ENCODE results near the gene RAB4B. TPM values are rescaled to one million over a fixed set of nuclear protein-coding genes. Genes with fewer than 3 reads are reported as not detected.
"Not testable (repeated sequence)": the region's sequence is repeated elsewhere in the genome, so short reads cannot be mapped to it uniquely, and the experiment has no call there.

The RAB4B gene
- total RNA-seq, 1 donor from 2014 or later, result 29.5 TPM

DNA sequence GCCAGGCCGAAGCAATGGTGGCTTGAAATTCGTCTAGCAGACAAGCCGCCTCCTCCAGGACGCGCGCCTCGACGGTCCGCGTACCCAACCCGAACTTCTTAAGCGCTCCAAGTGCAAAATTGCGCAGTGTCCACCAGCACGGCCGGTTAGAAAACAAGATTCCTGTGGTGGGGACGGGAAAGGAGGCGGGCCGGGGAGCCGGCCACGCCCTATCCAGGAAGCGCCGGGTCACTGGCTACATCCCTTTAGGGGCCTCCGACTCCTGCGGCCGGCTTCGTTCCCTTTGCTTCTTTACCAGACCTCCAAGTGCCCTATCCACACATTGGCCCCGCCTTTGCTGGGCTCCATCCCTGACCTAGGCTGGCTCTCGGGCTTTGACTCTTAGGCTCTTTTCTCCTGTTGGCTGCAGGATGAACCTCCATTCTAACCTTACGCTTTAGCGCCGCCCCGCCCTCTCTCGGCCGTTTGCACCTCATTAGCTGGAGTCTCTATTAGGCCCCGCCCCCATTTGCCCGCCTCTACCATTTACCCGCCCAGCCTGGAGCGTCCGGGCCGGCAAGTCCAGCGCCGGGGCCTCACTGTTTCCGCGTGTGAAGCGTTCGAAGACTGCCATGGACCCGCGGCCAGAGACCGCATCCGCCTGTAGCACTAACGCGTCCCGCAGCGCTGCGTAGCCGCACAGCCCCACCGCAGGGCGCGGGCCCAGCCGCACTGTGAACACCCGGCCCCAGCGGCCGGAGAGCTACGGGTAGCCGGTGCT, 32.8 kb downstream of the RAB4B start:
- ATAC-seq (peak; percentile 90), DNase-seq (ENCODE audit: low spot score) (peak; percentile 88)
- intact Hi-C loops (cut with DNase I), result not testable (repeated sequence)

GRCh38 chr19:40811478-40812341, 33.7 kb downstream of the RAB4B start:
- DNase-seq (ENCODE audit: low spot score) (no peak), ATAC-seq (no peak)
- intact Hi-C loops (cut with DNase I), result no loop called here

DNA sequence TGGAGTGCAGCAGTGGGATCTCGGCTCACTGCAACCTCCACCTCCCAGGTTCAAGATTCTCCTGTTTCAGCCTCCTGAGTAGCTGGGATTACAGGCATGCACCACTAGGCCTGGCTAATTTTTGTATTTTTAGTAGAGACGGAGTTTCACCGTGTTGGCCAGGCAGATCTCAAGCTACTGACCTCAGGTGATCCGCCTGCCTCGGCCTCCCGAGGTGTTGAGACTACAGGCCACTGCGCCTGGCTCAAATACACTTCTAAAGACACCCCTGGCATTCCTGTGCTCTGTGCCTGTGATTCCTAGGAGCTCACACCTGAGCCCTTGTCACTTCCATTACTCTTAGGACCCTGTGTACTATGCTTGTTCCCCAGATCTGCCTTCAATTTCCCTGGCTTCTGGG, 34.5 kb downstream of the RAB4B start:
- ATAC-seq; intact Hi-C loops (cut with DNase I); DNase-seq (ENCODE audit: low spot score): not testable (repeated sequence)

DNA sequence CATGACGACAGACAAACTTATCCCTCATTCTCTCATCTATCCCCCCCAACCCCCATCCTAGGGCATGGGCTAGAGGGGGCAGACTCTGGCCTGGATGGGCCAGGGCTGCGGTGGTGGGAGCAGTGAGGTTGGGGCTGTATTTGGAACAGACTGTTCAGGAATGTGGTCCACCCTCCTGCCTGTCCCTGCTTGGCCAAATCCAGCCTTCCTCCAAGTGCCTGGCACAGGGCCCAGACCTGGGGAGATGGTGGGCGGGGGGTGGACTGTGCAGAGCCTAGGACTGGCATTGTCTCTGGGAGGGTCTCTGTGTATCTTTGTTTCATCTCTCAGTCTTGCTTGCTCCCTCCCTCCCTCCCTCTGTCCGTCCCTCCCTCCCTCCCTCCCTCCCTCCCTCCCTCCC, 35.1 kb downstream of the RAB4B start:
- DNase-seq (ENCODE audit: low spot score), result no peak
- intact Hi-C loops (cut with DNase I), result no loop called here

DNA sequence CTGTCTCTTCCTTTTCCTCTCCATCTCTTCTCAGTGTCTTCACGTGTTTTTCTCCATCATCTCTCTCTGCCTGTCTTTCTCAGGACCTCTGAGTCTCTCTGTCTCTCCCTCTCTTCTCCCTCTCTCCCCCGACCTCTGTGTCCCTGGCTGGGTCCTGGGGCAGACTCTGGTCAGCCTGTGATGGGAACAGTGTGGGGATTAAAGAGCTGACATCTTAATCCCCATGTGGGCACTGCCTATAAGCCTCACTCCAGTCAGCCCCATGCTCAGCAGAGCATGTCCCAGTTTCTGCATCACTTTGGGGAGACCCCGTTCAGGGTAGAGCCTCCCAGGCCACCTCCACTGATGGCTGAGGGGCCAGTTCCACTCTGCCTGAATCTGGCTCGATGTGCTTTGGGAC, 37.2 kb downstream of the RAB4B start:
- intact Hi-C loops (cut with DNase I), result no loop called here
- DNase-seq (ENCODE audit: low spot score) (peak; percentile 49), ATAC-seq (no peak)

More for the DNA sequence above, 35.1 kb downstream of the RAB4B start:
- no peak for ATAC-seq

DNA sequence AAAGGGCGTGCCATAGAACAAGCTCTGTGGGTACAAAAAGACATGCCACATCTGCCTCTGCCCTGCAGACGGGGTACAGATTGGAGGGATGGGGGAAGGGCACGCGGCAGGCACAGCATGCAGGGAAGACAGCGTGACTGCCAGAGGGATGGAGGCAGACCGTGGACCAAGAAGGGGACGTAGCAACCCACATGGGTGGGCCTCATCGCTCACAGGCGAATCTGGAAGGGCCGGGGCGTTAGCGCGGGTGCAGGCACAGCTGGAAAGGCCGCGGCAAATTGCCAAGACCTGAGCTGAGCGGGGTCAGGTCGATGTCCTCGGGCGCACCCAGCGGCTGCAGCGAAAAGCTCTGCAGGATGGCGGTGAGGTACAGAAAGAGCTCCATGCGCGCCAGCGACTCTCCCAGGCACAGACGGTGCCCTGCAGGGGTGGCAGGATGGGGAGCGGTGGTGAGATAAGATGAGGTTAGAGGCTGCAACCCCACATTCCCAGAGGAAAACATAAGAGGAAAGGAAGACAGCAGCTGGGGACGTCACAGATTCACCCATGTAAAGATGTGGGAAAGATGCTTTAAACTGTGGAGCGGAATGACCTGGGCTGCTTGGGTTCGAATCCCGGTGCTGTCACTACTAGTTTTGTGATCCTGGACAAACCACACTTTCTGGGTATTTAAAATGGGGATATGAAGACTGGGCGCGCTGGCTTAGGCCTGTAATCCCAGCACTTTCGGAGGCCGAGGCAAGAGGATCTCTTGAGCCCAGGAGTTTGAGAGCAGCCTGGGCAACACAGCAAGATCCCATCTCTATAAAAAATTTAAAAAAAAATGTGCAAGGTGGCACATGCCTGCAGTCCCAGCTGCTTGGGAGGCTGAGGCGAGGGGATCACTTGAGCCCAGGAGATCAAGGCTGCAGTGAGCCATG, 40.7 kb downstream of the RAB4B start:
- intact Hi-C loops (cut with DNase I), result not testable (repeated sequence)
- ATAC-seq, result peak; percentile 91
- DNase-seq (ENCODE audit: low spot score), result peak; percentile 92

GRCh38 chr19:40819479-40820234, 41.6 kb downstream of the RAB4B start:
- ATAC-seq (peak; percentile 44), DNase-seq (ENCODE audit: low spot score) (peak; percentile 81)
- intact Hi-C loops (cut with DNase I), result not testable (repeated sequence)

DNA sequence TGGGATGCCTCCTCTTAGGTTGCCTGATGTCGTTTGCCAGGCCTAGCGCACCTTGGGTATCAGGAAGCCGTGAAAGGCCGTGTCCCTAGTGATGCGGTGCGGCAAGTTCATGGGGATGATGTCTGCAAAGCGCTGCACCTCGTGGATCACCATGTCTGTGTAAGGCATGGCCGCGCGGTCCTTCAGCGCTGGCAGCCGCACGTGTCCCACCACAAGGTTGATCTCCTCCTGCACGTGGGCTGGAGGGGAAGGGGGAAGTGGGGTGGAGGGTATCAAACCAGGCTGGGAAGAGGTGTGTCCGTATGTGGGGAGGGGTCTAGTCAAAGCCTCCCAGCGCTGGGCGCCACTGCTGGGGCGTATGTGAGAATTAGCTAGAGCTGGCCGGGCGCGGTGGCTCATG, 44.1 kb downstream of the RAB4B start:
- DNase-seq (ENCODE audit: low spot score) (peak; percentile 60), ATAC-seq (no peak)
- intact Hi-C loops (cut with DNase I), result no loop called here

DNA sequence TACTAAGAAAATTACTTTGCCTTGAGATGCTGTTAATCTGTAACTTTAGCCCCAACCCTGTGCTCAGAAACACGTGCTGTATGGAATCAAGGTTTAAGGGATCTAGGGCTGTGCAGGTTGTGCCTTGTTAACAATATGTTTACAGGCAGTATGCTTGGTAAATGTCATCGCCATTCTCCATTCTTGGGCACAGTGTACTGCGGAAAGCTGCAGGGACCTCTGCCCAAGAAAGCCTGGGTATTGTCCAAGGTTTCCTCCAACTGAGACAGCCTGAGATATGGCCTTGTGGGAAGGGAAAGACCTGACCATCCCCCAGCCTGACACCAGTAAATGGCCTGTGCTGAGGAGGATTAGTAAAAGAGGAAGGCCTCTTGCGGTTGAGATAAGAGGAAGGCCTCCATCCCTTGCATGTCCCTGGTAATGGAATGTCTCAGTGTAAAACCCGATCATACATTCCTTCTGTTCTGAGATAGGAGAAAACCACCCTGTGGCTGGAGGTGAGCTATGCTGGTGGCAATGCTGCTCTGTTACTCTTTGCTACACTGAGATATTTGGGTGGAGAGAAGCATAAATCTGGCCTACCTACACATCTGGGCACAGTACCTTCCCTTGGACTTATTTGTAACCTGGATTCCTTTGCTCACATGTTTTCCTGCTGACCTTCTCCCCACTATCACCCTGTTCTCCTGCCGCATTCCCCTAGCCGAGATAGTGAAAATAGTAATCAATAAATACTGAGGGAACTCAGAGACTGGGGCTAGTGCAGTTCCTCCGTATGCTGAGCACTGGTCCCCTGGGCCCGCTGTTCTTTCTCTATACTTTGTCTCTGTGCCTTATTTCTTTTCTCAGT, 44.9 kb downstream of the RAB4B start:
- intact Hi-C loops (cut with DNase I); ATAC-seq: not testable (repeated sequence)
- peak; percentile 35 for DNase-seq (ENCODE audit: low spot score)

DNA sequence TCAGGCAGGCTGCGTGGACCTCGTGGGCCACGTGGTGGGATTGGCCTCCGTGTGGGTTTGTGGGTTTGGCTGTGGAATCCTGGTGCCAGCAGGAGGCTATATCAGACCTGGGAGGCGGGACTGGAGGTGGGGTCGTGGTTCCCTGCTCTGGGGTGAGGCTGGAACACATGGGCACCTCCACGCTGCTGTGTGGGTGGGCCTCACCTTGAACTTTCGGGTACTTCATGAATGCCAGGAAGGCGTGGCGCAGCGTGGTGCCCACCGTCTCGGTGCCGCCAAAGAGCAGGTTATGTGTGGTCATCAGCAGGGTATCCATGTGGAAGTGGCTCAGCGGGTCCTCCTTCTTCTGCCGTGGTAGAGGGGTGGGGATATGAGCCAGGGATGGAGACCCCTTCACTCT, 46.9 kb downstream of the RAB4B start:
- ATAC-seq; intact Hi-C loops (cut with DNase I): not testable (repeated sequence)
- DNase-seq (ENCODE audit: low spot score), result peak; percentile 46

GRCh38 chr19:40825460-40826095, 47.5 kb downstream of the RAB4B start:
- ATAC-seq; intact Hi-C loops (cut with DNase I); DNase-seq (ENCODE audit: low spot score): not testable (repeated sequence)

DNA sequence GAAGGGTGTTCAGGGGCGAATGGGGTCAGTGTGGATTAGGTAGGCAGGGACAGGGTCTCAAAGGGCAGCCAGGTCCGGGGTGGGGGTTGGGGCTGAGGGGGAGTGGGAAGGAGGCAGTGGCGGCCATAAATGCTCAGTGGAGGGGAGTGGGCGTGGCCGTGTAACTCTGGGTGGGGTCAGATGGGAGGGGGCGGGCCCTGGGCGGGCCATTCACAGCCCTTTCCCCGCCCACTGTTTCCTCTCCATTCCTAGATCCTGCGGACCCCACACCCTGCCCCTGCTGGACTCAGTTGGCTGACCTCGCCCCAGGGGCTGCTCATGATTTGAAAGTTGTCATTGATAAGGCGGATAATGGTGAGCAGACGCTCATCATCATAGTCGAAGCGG, 48.3 kb downstream of the RAB4B start:
- DNase-seq (ENCODE audit: low spot score); ATAC-seq; intact Hi-C loops (cut with DNase I): not testable (repeated sequence)

- DNase-seq (ENCODE audit: low spot score), result peak; percentile 33
- ATAC-seq; intact Hi-C loops (cut with DNase I): not testable (repeated sequence)
Measured at GRCh38 chr19:40826699-40827385, 48.8 kb downstream of the RAB4B start.

GRCh38 chr19:40827386-40828247, 49.6 kb downstream of the RAB4B start:
- ATAC-seq (no peak), DNase-seq (ENCODE audit: low spot score) (peak; percentile 28)
- intact Hi-C loops (cut with DNase I), result no loop called here

GRCh38 chr19:40829205-40829604, 51.2 kb downstream of the RAB4B start:
- no peak for ATAC-seq

More at GRCh38 chr19:40829205-40829604, 51.2 kb downstream of the RAB4B start:
- no peak for DNase-seq (ENCODE audit: low spot score)
- intact Hi-C loops (cut with DNase I), result no loop called here
